ENCODE data around the gene PIGQ. TPM values are rescaled to one million over a fixed set of nuclear protein-coding genes. Genes with fewer than 3 reads are reported as not detected.
A peak's percentile ranks its signal among the peaks of the same experiment; 100 is the strongest.

PIGQ gene
- total and polyA plus RNA-seq, 2 of the 13 experiments (the other 11 are each of a cell fraction or from before 2014, with no cell fraction given): 7.7 to 19.7 TPM

- TF ChIP-seq HBP1 (CRISPR knock-in tag; IDR thresholded peaks at IDR 0.05; ENCODE audit: low read depth): 0 out of 2 replicates have a peak, but pooled peaks have one; percentile 37
- peak; percentile 44; the same call in 1 of the 2 replicates for TF ChIP-seq BRD4 (CRISPR knock-in tag; IDR thresholded peaks at IDR 0.05)
- TF ChIP-seq ISL2 (CRISPR knock-in tag; IDR thresholded peaks at IDR 0.05): 0 out of 2 replicates have a peak, but pooled peaks have one; percentile 17
- peak; percentile 65; the same call in 1 of the 2 replicates for TF ChIP-seq KMT2A (CRISPR knock-in tag; IDR thresholded peaks at IDR 0.05)
- TF ChIP-seq HMGXB4 (CRISPR knock-in tag; IDR thresholded peaks at IDR 0.05; ENCODE audit: borderline replicate concordance in 1 of 2, low read depth in 1 of 2): peak in 1 of 2 experiments; percentile 35; a peak in 1 of 4 replicates
- 0 out of 2 replicates have a peak, but pooled peaks have one; percentile 10 for TF ChIP-seq NCOA2 (CRISPR knock-in tag; IDR thresholded peaks at IDR 0.05)
- 0 out of 2 replicates have a peak, but pooled peaks have one; percentile 13 for TF ChIP-seq HOXA3 (CRISPR knock-in tag; IDR thresholded peaks at IDR 0.05)
- peak; percentile 52 for TF ChIP-seq ZNF18 (CRISPR knock-in tag; IDR thresholded peaks at IDR 0.05; ENCODE audit: insufficient replicate concordance)
- peak; percentile 65; the same call in 1 of the 2 replicates for TF ChIP-seq MAX (IDR thresholded peaks at IDR 0.05)
- peak; percentile 27; the same call in 1 of the 2 replicates for TF ChIP-seq ZNF335 (CRISPR knock-in tag; IDR thresholded peaks at IDR 0.05)
- TF ChIP-seq THRA (CRISPR knock-in tag; IDR thresholded peaks at IDR 0.05; ENCODE audit: borderline replicate concordance): peak; percentile 54; the same call in 1 of the 2 replicates
- TF ChIP-seq ZNF124 (CRISPR knock-in tag; IDR thresholded peaks at IDR 0.05): 0 out of 2 replicates have a peak, but pooled peaks have one; percentile 53
- peak; percentile 42; the same call in 1 of the 2 replicates for TF ChIP-seq KMT2B (CRISPR knock-in tag; IDR thresholded peaks at IDR 0.05)
- TF ChIP-seq ETS1 (CRISPR knock-in tag; IDR thresholded peaks at IDR 0.05): no peak
- no peak for TF ChIP-seq MZF1 (CRISPR knock-in tag; IDR thresholded peaks at IDR 0.05; ENCODE audit: borderline replicate concordance)
- peak; percentile 48; the same call in 1 of the 2 replicates for TF ChIP-seq ZBTB20 (CRISPR knock-in tag; IDR thresholded peaks at IDR 0.05; ENCODE audit: borderline replicate concordance, low read depth)
Observed at GRCh38 chr16:528111-529011, 41.4 kb upstream of the PIGQ start (continued).

All from HepG2 (cell line).